ENCODE measurements around the gene NKIRAS1. TPM values are rescaled to one million over a fixed set of nuclear protein-coding genes. Genes with fewer than 3 reads are reported as not detected.

Gene NKIRAS1
- total RNA-seq, 4 donors from 2014 or later = 12.9 to 21.9 (median 15.8) TPM

DNA sequence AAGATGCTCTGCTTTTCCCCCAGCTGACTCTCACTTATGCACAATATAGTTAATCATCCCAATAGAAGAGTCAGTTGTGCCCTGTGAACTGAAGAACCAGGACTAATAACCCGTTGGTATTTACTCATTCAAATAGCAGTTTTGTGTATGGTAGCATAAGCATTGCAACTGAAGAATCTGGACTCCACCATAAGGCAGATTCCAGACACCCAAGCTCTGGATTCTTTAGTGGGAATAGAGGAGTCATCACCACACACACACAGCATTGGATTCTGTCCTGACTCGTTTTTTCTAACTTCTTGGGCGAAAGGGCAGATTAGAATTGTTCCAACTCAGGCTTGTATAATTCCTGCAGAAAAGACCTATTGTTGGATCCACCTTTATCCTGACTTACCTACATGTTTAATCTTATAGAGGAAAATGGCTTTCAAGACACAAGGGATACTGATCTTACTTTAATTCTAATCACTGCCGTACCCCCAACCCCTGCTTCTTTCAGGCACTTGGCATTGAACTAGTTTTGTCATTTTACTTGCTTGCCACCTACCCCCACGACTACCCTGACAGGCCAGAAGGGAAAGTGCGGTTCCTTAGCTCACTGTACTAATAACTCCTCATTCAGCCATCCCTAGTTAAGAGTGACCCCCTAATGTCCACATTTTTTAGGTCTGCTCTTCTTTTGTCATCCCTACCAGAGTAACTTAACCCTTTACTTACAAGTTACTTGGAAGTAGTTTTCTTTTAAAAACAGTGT is 42.3 kb downstream of the NKIRAS1 start:
- no peak for TF ChIP-seq CTCF (IDR thresholded peaks at IDR 0.05; ENCODE audit: low read depth)

GRCh38 chr3:23873941-23874340 is 42.8 kb downstream of the NKIRAS1 start:
- TF ChIP-seq CTCF (IDR thresholded peaks at IDR 0.05; ENCODE audit: low read depth) = no peak

DNA sequence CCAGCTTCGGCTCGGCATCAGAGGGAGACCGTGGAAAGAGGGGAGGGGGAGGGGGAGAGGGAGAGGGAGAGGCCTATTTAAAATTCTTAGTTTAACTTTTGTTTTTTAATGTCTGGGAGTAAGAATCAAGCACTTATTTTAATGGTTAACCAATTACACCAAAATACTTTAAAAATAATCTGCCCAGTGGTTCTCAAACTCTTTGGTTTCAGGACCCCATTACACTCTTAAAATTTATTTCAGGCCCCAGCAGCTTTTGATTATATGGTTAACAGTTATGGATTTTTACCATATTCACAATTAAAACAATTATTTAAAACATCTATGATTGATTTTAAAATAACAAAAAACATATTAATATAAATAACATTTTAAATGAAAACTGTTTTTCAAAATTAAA is 44.5 kb downstream of the NKIRAS1 start:
- TF ChIP-seq CTCF (IDR thresholded peaks at IDR 0.05; ENCODE audit: low read depth) = no peak

- TF ChIP-seq CTCF (IDR thresholded peaks at IDR 0.05; ENCODE audit: low read depth) = no peak
These were observed 46.7 kb downstream of the NKIRAS1 start for GRCh38 chr3:23869977-23870662.

- no peak for TF ChIP-seq CTCF (IDR thresholded peaks at IDR 0.05; ENCODE audit: low read depth)
These were observed 49.0 kb downstream of the NKIRAS1 start for GRCh38 chr3:23867838-23868237.

- no peak for TF ChIP-seq CTCF (IDR thresholded peaks at IDR 0.05; ENCODE audit: low read depth)
These were observed 49.4 kb downstream of the NKIRAS1 start for GRCh38 chr3:23867400-23867799.

DNA sequence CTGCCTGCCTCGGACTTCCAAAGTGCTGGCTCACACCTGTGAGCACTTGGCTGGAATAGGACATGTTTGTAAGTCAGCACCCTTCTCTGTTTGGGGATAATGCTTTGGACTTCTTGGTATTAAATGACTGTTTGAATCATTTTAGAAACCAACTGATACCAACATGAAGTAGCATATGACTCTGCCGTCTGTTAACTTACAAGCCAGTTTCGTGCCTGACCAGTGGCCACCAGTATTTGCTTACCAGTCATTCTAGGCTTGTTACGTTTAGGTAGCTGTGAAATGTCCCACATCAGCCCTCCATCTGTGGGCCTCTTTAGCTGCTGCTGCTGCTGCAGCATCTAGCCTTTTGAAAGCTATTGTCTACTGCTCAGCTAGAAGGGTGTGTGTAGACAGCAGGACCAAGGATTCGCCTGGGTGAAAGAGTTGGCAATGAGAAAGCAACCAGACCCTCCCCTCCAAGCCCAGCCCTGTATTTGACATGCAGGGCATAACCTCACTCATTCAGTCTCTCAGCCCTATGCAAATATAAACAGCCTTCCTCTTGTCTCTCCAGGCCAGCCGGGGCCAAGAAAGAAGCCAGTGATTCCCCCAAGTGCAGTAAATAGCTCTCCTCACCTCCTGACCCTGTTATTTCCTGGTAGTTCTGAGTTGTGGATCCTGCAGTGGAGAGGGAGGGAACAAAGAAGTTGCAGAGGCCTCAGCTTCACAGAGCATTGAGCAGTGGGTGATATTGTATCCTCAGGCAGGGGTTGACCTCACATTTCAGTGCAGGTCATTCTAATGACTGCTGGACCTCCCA is 51.0 kb downstream of the NKIRAS1 start:
- TF ChIP-seq CTCF (IDR thresholded peaks at IDR 0.05; ENCODE audit: low read depth) = no peak

All from subcutaneous adipose tissue (tissue), 4 donors.